Ascending aorta (tissue), 2 donors: ENCODE results near the gene MBNL2. TPM values are rescaled to one million over a fixed set of nuclear protein-coding genes. Genes with fewer than 3 reads are reported as not detected.

Source experiments
- DNase-seq, 2 donors: peaks; one replicate each; pipeline ENCODE4 v3.0.0-alpha.2; 2019; ENCODE audit warnings: low spot score in 2 of 2
- H3K27ac ChIP-seq, 2 donors: fragments of 200-600 bp; sonication (generic); one replicate each; pipeline ENCODE4 v1.5.1; 2016 to 2017; ENCODE audit warnings: mild to moderate bottlenecking in 1 of 2
- H3K27me3 ChIP-seq: fragments of 200-600 bp; sonication (generic); one replicate; pipeline ENCODE4 v1.5.1; 2017
- H3K36me3 ChIP-seq, 2 donors: fragments of 200-600 bp; sonication (generic); one replicate each; pipeline ENCODE4 v1.5.1; 2016
- H3K4me1 ChIP-seq, 2 donors: fragments of 200-600 bp; sonication (generic); one replicate each; pipeline ENCODE4 v1.5.1; 2016 to 2017; ENCODE audit warnings: mild to moderate bottlenecking in 1 of 2
- H3K4me3 ChIP-seq, 2 donors: fragments of 200-600 bp; sonication (generic); one replicate each; pipeline ENCODE4 v1.5.1; 2016 to 2017; ENCODE audit warnings: mild to moderate bottlenecking in 1 of 2
- H3K9me3 ChIP-seq, 2 donors: fragments of 200-600 bp; sonication (generic); one replicate each; pipeline ENCODE4 v1.5.1; 2016
- intact Hi-C: fragments of 100-400 bp; cut with DNase I; formaldehyde crosslinking; loops from one replicate; pipeline ENCODE4 v1.15.1; 2023
- total RNA-seq: library from RNA; depleted of rRNA; stranded (reverse); fragments of >200 nt; gene quantifications from one replicate; pipeline ENCODE4 v1.1.0, GENCODE V29; 2016
- TF ChIP-seq, protein P1 (sequence below), 3 experiments: fragments of 200-600 bp in 2 of 3; fragments of 450-650 bp in 1 of 3; sonication (generic) in 2 of 3; IDR thresholded peaks; one replicate each; pipeline ENCODE4 v1.5.1; 2016 to 2019; ENCODE audit warnings: antibody characterized with exemption in 3 of 3, mild to moderate bottlenecking in 1 of 3, moderate library complexity in 1 of 3

The MBNL2 gene
- total RNA-seq, 1 donor from 2014 or later, result 38.7 TPM

DNA sequence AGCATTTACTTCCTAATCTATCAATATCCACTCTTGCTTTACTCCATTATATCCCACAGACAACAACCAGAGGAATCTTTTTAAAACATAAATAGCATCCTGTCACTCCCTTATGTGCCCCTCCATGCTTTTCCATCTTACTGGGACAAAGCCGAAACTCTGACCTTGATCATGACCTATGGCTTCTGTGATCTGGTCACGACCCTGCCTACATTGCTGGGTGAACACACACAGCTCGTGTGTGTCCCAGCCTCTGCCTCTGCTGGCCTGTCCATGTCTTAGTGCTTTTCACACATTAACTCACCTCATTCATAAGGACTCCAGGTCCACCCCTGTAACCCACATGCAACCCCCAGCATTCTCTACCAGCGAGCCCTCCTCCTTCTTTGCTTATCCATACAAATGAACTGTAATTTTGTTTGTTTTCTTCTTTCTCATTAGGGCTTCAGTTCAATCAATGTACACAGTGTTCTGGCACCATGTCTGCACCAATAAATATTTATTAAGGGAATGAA is 115.9 kb downstream of the MBNL2 start:
- no peaks in the 10 kb centered on the region for H3K27me3 ChIP-seq

DNA sequence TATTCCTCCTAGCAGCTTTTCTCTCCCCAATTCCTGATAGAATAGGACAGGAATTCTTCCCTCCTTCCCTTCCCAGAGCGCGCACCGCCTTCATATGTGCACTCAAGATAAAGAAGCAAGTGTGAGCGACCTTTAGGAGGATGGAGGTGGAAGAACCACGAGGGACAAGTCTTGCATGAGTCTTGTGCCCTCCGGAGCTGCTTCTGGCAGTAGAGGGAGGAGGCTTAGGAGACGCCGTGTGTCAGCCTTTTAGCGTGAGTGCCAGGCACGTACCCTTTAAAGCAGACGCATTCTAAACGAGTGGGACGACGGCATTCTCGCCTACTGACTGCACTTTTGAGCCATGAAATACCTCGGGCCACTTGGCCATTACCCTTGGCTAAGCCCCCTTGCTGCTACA is 116.4 kb downstream of the MBNL2 start:
- Histone ChIP-seq H3K27me3 (no peaks in the 10 kb centered on the region), H3K4me1 (peaks cover 0 to 32% of the 10 kb centered on the region in 2 donors), H3K36me3 (peaks cover 4 to 12% of the 10 kb centered on the region in 2 donors), H3K9me3 (no peaks in the 10 kb centered on the region), H3K27ac (peak overlapping the region in 1 of 2 donors; percentile 79), H3K4me3 (no peak overlapping the region)
- DNase-seq, result no peak
- TF ChIP-seq, protein P1, sequence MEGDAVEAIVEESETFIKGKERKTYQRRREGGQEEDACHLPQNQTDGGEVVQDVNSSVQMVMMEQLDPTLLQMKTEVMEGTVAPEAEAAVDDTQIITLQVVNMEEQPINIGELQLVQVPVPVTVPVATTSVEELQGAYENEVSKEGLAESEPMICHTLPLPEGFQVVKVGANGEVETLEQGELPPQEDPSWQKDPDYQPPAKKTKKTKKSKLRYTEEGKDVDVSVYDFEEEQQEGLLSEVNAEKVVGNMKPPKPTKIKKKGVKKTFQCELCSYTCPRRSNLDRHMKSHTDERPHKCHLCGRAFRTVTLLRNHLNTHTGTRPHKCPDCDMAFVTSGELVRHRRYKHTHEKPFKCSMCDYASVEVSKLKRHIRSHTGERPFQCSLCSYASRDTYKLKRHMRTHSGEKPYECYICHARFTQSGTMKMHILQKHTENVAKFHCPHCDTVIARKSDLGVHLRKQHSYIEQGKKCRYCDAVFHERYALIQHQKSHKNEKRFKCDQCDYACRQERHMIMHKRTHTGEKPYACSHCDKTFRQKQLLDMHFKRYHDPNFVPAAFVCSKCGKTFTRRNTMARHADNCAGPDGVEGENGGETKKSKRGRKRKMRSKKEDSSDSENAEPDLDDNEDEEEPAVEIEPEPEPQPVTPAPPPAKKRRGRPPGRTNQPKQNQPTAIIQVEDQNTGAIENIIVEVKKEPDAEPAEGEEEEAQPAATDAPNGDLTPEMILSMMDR (IDR thresholded peaks at IDR 0.05), result no peak
- intact Hi-C loops, result loop anchor here (5.0 kb wide), 2 partner anchors 41 to 639 kb away; no protein-coding TSS in a partner anchor

More for the DNA sequence above, 115.9 kb downstream of the MBNL2 start:
- intact Hi-C loops, result loop anchor here (5.0 kb wide), 2 partner anchors 41 to 639 kb away; no protein-coding TSS in a partner anchor
- Histone ChIP-seq H3K36me3 (peaks cover 0 to 7% of the 10 kb centered on the region in 2 donors), H3K4me1 (peaks cover 0 to 35% of the 10 kb centered on the region in 2 donors), H3K27ac (peak overlapping the region; percentile 20 to 80), H3K9me3 (no peaks in the 10 kb centered on the region), H3K4me3 (no peak overlapping the region)
- TF ChIP-seq, protein P1 (IDR thresholded peaks at IDR 0.05), result no peak
- DNase-seq, result no peak

DNA sequence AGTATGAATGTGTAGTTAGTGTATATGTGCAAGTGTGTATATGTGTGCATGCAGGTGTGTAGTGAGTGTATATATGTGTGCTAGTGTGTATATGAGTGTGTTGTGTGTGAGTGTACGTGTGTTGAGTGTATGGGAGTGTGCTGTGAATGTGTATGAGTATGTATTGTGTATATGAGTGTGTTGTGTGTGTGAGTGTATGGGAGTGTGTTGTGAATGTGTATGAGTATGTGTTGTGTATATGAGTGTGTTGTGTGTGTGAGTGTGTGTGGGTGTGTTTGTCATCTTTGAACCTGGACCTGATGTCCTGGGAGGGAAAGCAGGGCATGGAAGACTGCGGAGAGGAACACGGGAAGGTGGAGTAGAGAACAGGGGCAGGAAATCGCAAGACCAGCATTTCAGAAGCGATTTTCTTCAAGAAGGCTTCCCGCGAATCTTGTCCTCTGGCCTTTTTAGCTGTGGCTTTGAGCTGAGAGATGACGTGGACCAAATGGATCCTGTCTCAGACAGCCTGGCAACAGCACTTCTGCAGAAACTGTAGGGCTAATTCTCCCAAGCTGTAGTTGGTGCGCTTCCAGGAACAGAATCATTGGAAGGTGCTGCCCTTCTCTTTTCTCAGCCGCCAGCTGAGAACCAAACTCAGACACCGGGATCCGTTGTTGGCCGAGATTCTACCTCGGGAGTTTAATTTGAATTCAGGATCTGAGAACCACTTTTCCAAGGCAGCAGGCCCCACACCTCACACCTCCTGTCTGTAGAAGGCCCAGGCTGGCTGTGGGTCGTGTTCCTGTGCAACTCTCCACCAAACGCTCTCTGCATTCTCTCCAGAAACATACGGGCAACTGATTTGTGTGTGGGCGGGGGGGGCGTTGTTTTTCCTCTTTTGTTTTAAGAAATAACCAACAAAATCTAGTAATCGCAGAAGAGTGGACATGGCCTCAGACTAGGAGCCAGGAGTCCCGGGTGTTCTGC is 117.2 kb downstream of the MBNL2 start:
- Histone ChIP-seq H3K4me3 (peak overlapping the region in 1 of 2 donors; percentile 41), H3K9me3 (no peaks in the 10 kb centered on the region), H3K36me3 (peaks cover 4 to 19% of the 10 kb centered on the region in 2 donors), H3K4me1 (peaks cover 0 to 27% of the 10 kb centered on the region in 2 donors), H3K27ac (peak overlapping the region; percentile 79 to 83), H3K27me3 (no peaks in the 10 kb centered on the region)
- intact Hi-C loops, result loop anchor here (1.0 to 5.0 kb wide), 3 partner anchors 42 to 638 kb away; no protein-coding TSS in a partner anchor
- TF ChIP-seq, protein P1 (IDR thresholded peaks at IDR 0.05), result no peak
- DNase-seq, result peak in 1 of 2 donors; percentile 85

DNA sequence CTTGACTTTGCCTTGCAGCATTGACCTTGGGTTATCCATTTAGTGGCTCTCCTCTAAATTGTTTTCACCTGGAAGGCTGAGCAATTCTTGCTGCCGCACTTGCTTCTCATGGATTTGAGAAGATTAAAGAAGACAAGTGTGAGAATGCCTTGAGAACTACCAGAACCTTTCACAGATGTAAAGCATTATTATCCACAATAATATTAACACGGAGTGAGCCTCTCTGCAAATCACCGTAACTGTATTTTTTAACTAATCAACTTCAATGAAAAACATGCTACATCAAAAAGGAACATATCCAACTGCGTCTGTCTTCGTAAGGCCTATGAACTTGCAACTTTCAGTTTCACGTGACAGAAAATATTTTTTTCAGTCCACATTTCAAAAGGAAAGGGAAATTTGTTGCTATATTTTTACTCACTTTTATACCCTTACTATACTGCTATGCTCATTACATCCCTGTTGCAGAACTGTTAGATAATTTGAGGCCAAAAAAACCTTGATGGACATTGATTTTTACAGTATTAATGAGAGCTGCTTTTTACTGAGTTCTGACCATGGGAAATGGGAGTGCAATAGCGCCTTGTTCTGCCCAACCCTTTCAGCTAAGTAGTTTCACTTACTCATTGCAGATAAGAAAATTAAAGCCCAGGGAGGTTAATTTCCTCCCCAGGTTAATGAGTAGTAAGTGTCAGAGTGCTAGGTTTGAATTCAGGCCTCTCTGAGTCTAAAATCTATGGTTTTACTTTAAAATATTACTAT is 118.0 kb downstream of the MBNL2 start:
- H3K4me1 ChIP-seq, result peaks cover 0 to 26% of the 10 kb centered on the region in 2 donors

More for the DNA sequence above, 118.0 kb downstream of the MBNL2 start:
- peak overlapping the region; percentile 79 to 83 for H3K27ac ChIP-seq
- no peaks in the 10 kb centered on the region for H3K27me3 ChIP-seq
- peak overlapping the region in 1 of 2 donors; percentile 41 for H3K4me3 ChIP-seq
- H3K9me3 ChIP-seq, result no peaks in the 10 kb centered on the region
- DNase-seq, result no peak
- TF ChIP-seq, protein P1 (IDR thresholded peaks at IDR 0.05), result no peak
- H3K36me3 ChIP-seq, result peaks cover 4 to 19% of the 10 kb centered on the region in 2 donors
- intact Hi-C loops, result loop anchor here (1.0 to 5.0 kb wide), 3 partner anchors 43 to 637 kb away; no protein-coding TSS in a partner anchor
